Neutrophil (primary cell): ENCODE data around the gene MRAP.

ENCODE experiments used
- H3K27ac ChIP-seq: fragments of 200-600 bp; sonication (generic); 2 replicates; pipeline ENCODE4 v1.5.1; 2016; ENCODE audit warnings: mild to moderate bottlenecking, moderate library complexity
- H3K27me3 ChIP-seq: fragments of 200-600 bp; sonication (generic); 2 replicates; pipeline ENCODE4 v1.6.0; 2016; ENCODE audit warnings: mild to moderate bottlenecking
- H3K36me3 ChIP-seq: fragments of 200-600 bp; sonication (generic); 2 replicates; pipeline ENCODE4 v1.5.1; 2017
- H3K4me1 ChIP-seq, 2 experiments: fragments of 200-600 bp in 1 of 2; sonication (generic) in 1 of 2; 1 replicate in 1 of 2; 2 replicates in 1 of 2; pipeline versions ENCODE4 v1.5.1 to v1.6.1; 2013 to 2016; ENCODE audit warnings: low read depth in 1 of 2, low read length in 1 of 2, mild to moderate bottlenecking in 1 of 2, moderate library complexity in 1 of 2; ENCODE audit not compliant: control insufficient read depth in 1 of 2, insufficient read depth in 1 of 2
- H3K4me3 ChIP-seq, 2 experiments: fragments of 200-600 bp in 1 of 2; sonication (generic) in 1 of 2; 1 replicate in 1 of 2; 2 replicates in 1 of 2; pipeline ENCODE4 v1.5.1; 2013 to 2016; ENCODE audit warnings: low read depth in 1 of 2, low read length in 1 of 2, mild to moderate bottlenecking in 1 of 2, moderate library complexity in 1 of 2
- H3K9me3 ChIP-seq: fragments of 200-600 bp; sonication (generic); 2 replicates; pipeline ENCODE4 v1.5.1; 2016
- CTCF ChIP-seq: fragments of 200-600 bp; sonication (generic); IDR thresholded peaks from 2 replicates; pipeline ENCODE4 v1.5.1; 2016; ENCODE audit warnings: antibody characterized with exemption

Gene MRAP

DNA sequence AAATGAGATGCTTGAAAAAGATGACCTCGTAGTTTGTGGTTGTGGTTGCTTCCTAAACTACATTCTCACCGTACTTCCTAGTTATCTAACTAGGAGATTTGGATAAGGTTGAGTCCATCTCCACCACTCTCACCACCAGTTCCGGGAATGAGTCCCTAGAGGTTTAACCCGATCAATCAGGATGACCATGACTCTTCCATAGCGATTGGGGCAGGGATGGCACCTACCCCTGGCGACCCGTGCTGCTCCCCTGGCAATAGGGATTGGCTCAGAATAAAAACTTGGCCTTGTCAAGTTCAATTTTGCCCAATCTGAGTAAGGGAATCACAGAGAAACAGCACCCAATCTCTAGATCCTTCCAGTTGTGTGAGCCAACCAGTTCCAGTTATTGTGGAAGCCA is 17.1 kb upstream of the MRAP start:
- H3K4me3 ChIP-seq = no peak overlapping the region
- no peaks in the 10 kb centered on the region for H3K27me3 ChIP-seq
- H3K9me3 ChIP-seq = peaks cover 8% of the 10 kb centered on the region
- no peak overlapping the region for H3K27ac ChIP-seq
- TF ChIP-seq CTCF = no peak
- H3K36me3 ChIP-seq = no peaks in the 10 kb centered on the region
- H3K4me1 ChIP-seq = peaks cover 14 to 16% of the 10 kb centered on the region in 2 experiments

- no peak overlapping the region for H3K27ac ChIP-seq
- H3K4me1 ChIP-seq = peaks cover 13 to 14% of the 10 kb centered on the region in 2 experiments
- H3K4me3 ChIP-seq = no peak overlapping the region
- no peaks in the 10 kb centered on the region for H3K36me3 ChIP-seq
- no peaks in the 10 kb centered on the region for H3K27me3 ChIP-seq
- no peak for TF ChIP-seq CTCF
- peaks cover 8% of the 10 kb centered on the region for H3K9me3 ChIP-seq
Measured at GRCh38 chr21:32282992-32283391, 15.7 kb upstream of the MRAP start.

DNA sequence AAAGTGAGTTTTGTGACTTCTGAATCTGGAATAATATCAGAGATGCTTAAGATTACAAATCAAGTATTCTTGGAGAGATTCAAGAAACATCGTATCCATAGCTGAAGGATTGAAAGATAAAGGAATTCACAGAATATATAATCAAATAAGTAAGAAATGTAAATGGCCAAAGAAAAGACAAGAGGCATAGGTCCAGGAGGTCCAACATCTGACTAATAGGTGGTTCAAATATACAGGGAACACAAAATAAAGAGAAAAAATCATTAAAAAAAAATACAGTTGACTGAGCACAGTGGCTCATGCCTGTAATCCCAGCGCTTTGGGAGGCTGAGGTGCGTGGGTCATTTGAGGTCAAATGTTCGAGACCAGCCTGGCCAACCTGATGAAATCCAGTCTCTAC is 13.2 kb upstream of the MRAP start:
- Histone ChIP-seq H3K4me3 (no peak overlapping the region), H3K27me3 (no peaks in the 10 kb centered on the region), H3K36me3 (no peaks in the 10 kb centered on the region), H3K9me3 (peaks cover 8% of the 10 kb centered on the region), H3K27ac (no peak overlapping the region), H3K4me1 (no peaks in the 10 kb centered on the region)
- no peak for TF ChIP-seq CTCF

DNA sequence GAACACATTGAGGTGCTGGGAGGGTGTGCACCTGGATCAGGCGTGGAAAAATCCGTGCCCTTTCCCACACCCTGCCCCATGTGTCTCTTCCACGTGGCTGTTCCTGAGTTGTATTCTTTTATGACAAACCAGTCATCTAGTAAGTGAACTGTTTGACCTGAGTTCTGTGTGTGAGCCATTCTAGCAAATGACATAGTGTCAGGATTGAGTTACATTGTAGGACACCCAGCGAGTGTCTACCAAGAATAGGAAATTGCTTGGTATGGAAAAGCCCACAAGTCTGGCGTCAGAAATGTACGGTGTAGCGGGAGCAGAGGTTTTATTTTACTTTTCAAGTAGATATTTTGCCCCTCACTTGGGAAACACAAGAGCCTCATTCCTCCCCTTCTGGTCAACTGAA is 1.2 kb upstream of the MRAP start:
- Histone ChIP-seq H3K27me3 (no peaks in the 10 kb centered on the region), H3K4me3 (no peak overlapping the region), H3K27ac (no peak overlapping the region), H3K36me3 (no peaks in the 10 kb centered on the region), H3K9me3 (no peaks in the 10 kb centered on the region), H3K4me1 (no peaks in the 10 kb centered on the region)
- TF ChIP-seq CTCF = no peak

- no peak for TF ChIP-seq CTCF
- Histone ChIP-seq H3K9me3 (no peaks in the 10 kb centered on the region), H3K36me3 (no peaks in the 10 kb centered on the region), H3K4me1 (no peaks in the 10 kb centered on the region), H3K27ac (no peak overlapping the region), H3K27me3 (no peaks in the 10 kb centered on the region), H3K4me3 (no peak overlapping the region)
Measured at GRCh38 chr21:32298148-32298559, 501 bp upstream of the MRAP start.

DNA sequence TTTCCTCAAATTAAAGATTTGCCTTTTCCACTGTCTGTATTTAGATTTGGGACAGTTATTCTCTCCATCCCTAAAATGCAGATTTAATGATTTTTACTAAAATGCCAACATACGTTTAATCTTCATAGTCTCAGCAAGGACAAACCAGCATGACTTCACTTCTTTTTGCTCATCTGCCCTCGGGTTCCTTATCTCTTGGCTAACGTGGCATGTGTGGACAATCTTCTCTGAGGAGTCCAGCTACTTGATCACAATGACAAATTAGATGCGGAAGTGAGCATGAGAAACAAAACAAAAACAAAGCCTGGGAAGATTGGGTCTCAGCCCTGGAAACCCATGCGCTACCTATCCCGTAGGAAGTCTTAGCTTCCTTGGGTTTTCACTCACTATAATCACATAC is 1.0 kb downstream of the MRAP start:
- no peaks in the 10 kb centered on the region for H3K9me3 ChIP-seq
- no peak overlapping the region for H3K27ac ChIP-seq
- no peak overlapping the region for H3K4me3 ChIP-seq
- no peak for TF ChIP-seq CTCF
- H3K27me3 ChIP-seq = no peaks in the 10 kb centered on the region
- H3K36me3 ChIP-seq = no peaks in the 10 kb centered on the region
- no peaks in the 10 kb centered on the region for H3K4me1 ChIP-seq
